Ovary (tissue), 3 donors: ENCODE results near the gene MEIS1.

Source experiments
- CTCF ChIP-seq, 3 donors: fragments of 450-650 bp in 2 of 3; fragments of 200-600 bp in 1 of 3; IDR thresholded peaks; one replicate each; pipeline versions ENCODE4 v1.5.1 to v1.8.0; 2016 to 2022; ENCODE audit warnings: antibody characterized with exemption in 3 of 3, mild to moderate bottlenecking in 1 of 3
- EP300 ChIP-seq: sonication (generic); formaldehyde crosslinking; IDR thresholded peaks from one replicate; pipeline ENCODE4 v1.6.1; 2017; ENCODE audit warnings: antibody characterized with exemption
- POLR2A ChIP-seq: fragments of 450-650 bp; IDR thresholded peaks from one replicate; pipeline ENCODE4 v1.6.1; 2017; ENCODE audit warnings: antibody characterized with exemption, mild to moderate bottlenecking, moderate library complexity
- donor health status: DM: no; HTN: no; CAD: no.

- TF ChIP-seq POLR2A, result no peak
- TF ChIP-seq CTCF (IDR thresholded peaks at IDR 0.05), result no peak
- TF ChIP-seq EP300, result no peak
Observed at GRCh38 chr2:66418381-66418780, 16.5 kb upstream of the MEIS1 start.
